ENCODE results near the gene CD9.
"Not testable (repeated sequence)": the region's sequence is repeated elsewhere in the genome, so short reads cannot be mapped to it uniquely, and the experiment has no call there.

The CD9 gene

DNA sequence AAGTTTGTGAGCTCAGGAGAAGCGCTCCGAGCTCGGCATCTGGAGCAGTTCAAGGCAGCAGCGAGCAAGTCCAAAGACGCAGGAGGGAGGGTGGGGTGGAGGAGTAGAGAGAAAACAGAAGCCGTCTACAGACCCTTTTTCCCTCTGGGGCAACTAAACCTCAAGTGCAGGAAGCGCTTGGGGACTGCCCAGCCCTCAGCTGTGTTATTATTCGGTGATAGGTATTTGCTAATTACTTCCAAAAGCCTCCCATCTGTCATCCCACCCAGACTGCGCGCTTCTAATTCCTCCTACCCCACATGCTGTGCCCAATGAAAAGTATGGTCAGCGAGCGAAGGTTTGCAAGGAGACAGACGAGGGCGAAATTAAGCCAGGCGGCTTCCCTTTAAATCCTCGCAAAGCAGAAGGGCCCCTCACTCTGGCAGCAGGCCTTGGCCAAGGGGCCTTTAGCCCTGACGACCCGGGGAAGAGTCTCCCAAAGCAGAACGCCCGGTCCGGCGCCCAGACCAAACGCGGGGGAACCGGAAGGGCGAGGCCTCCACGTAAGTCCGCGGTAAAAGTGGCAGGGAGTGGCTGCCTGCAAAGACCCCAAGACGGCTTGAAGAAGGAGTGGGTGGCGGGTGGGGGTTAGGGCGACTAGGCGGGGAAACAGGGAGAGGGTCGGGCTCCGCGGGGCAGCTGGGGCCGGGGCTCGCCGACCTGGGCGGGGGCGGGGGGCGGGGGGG is 507 bp upstream of the CD9 start:
- DNase-seq: no peak

DNA sequence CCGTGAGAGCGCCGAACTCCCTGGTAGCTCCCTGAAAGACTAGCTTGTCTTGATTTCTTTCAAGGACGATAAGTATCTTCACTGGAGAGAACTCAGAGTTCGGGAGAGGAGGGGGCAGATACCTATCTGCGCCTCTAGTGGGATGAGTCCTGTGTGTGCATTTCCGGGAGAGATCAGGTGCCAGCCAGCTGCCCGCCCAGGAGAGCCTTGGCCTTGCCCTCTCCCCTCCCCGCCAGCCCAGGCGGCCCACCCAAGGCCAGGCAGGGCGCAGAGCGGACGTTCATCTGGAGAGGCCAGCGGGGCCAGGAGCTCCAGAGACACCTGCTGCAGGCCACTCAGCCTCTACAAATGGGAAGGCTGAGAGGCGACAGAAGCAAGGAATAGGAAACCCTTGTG is 1.0 kb downstream of the CD9 start:
- no peak for DNase-seq

GRCh38 chr12:6201826-6202225 is 1.6 kb downstream of the CD9 start:
- DNase-seq: no peak

- no peak for DNase-seq
Observed at GRCh38 chr12:6202304-6202703, 2.1 kb downstream of the CD9 start.

DNA sequence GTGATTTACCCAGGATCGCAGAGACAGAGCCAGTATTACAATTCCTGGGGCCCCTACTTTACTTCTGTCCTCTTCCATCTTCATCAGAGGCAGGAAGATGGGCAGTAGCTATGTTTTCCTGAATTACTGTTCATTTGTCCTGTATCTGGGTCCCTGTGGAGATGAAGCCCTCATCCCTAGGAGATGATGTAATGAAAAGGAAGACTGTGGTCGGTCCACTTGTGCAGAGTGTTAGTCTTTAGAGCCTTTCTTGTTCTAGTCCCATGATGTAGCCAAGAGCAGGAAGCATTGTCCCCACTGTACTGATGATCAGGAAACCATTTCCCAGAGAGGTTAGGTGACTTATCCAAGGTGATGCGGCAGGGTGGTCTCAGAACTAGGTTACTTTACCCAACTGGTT is 2.6 kb downstream of the CD9 start:
- no peak for DNase-seq

GRCh38 chr12:6203601-6204000 is 3.4 kb downstream of the CD9 start:
- DNase-seq: no peak

GRCh38 chr12:6204533-6205143 is 4.4 kb downstream of the CD9 start:
- no peak for DNase-seq

- DNase-seq: no peak
Observed at GRCh38 chr12:6205144-6205539, 4.9 kb downstream of the CD9 start.

- DNase-seq: no peak
Observed at GRCh38 chr12:6205761-6206160, 5.6 kb downstream of the CD9 start.

DNA sequence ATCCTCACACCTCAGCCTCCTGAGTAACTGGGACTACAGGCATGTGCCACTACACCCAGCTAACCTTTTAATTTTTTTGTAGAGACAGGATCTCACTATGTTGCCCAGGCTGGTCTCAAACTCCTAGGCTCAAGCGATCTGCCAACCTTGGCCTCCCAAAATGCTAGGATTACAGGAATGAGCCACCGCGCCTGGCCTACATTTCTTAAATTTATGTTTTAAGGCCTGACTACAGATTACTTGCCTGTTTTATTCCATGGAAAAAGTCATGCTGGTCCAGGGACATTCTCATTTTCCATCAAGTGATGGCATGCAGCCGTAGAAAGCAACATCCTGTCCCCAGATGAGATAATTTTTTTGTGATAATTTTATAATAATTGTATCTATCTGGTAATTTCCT is 6.1 kb downstream of the CD9 start:
- DNase-seq: no peak

DNA sequence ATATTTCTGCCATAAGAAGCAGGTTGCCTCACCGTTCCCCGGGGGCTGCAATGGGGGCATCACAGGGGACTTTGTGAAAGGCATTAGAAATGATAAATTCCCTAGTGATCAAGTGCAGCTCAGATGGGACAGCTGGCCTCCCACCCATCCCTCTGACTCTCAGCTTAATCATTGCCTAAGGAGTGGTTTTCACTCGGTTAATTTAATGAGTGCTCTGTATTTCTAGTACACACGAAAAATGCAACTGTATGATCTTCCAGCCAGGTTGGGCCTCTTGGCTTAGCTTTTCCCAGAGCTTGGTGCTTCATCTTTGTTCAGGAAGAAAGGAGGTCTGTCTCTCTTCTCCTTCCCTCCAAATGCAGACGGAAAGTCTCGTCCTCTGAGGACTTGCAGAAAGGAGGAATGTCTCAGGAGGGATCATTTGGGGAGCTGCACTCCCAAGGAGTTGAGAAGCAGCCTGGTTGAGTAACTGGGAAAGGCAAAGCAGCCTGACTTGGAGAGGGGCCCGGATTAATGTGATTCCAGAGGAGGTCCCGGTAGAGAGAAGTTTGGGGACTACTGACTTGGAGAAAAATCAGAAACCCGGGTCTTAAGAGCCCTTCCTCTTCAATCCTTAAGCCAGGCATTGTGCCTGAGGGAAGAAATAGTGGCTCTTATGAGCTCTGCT is 7.2 kb downstream of the CD9 start:
- DNase-seq: no peak

DNA sequence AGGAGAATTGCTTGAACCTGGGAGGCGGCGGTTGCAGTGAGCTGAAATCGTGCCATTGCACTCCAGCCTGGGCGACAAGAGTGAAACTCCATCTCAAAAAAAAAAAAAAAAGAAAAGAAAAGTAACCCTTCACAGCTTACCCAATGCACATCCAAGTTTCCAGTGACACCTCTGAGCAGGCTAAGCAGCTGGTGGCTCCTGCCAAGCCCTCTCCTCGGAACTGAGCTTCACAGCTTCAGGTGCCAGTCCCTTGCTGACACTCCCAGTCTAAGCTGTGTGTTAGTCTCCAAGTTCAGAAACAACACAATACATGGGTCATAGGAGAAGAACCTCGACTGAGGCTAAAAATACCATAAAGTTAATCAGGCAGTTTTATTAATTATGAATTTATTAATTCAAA is 7.9 kb downstream of the CD9 start:
- no peak for DNase-seq

- not testable (repeated sequence) for DNase-seq
Observed at GRCh38 chr12:6209428-6209827, 9.2 kb downstream of the CD9 start.

DNA sequence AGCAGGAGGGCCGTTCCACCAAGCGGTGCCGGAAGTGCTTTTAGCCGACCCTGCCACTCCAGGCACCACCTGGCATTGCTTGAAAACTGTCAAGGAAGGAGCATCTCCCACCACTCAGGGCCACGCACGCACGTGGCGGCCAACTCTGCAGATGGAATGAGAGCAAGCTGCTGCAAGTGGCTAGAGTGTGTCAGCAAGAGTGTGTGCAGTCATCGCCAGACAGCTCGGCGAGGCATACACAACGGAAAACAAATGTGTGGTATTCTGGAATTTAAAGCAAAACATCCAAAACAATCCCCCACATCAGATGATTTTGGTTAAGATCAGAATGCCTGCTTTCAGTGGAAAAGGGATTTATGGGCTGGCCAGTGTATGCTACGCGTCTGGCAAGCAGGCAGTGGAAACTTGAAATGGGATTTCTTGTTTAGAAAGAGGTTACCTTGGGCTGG is 11.2 kb downstream of the CD9 start:
- no peak for DNase-seq

DNA sequence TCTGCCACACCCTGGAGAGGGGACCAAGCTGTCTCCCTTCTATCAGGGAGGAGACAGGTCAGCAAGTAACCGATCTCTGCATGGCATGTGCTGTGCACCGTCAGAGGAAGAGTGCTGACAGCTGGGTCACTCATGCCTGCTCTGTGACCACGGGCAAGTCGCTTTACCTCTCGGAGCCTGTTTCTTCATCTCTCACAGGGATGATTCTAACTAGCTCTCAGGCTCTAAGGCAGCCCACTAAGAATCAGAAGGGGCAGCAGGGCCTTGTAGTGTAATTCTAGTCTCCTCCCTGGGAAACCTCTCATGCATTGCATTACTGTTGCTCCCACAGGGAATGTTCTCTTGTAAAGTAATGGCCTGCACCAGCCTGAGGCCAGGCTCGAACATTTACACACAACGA is 11.9 kb downstream of the CD9 start:
- DNase-seq: no peak

GRCh38 chr12:6213969-6214368 is 13.8 kb downstream of the CD9 start:
- DNase-seq: no peak

GRCh38 chr12:6214633-6215032 is 14.4 kb downstream of the CD9 start:
- no peak for DNase-seq

GRCh38 chr12:6215120-6215807 is 15.1 kb downstream of the CD9 start:
- no peak for DNase-seq

DNA sequence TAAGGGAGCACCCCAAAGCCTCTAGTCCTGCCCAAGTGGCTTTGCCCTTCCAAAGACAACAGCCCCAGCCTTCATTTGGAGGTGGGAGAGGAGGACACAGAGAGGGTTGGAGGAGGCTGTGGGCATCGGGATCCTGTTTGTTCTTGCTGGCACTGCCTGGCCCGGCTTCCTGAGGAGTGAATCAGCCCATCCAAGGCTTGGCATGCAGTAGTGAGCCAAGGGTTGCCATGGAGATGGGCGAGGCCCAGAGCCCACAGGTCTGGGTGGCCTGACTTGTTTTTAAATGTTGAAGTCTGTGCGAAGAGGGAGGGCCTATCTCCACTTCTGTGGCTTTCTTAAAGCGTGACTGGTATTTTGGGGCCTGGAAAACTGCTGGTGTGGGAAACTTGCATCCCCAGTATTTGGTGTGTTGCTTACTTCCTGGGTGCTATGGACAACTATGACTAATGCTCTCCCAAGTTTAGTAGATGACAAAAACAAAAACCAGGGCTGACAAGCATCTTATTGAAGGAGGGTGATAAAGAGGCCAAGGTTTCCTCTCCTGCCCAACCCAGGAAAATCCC is 15.8 kb downstream of the CD9 start:
- DNase-seq: no peak

- DNase-seq: no peak
Observed at GRCh38 chr12:6216581-6216980, 16.4 kb downstream of the CD9 start.

DNA sequence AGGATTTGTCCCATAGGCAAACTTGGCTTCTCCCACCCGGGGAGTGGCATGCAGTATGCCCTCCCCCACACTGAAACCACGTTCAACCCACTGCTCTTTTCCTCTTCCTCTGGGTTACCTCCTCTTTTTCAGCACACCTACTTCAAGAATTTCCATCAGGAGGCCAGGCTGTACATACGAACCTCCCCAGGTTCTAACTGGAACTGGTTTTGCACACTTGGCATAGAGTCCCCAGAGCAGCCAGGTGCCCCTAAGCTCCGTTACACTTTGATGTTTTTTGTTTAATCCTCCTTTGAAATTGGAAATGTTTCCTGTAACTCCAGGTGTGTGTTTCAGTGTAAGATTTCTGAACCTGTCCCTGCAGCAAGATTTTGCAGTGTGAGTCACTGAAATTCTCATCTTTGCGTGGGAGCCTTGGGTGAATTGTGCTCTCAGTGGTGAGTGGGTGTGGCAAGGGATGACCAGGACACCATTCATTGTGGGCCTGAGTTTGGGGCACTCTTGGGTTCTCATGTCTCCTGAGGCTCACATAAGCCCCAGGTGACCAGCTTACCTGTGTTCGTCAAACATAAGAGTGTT is 18.2 kb downstream of the CD9 start:
- no peak for DNase-seq

- no peak for DNase-seq
Observed at GRCh38 chr12:6219980-6220379, 19.8 kb downstream of the CD9 start.

DNA sequence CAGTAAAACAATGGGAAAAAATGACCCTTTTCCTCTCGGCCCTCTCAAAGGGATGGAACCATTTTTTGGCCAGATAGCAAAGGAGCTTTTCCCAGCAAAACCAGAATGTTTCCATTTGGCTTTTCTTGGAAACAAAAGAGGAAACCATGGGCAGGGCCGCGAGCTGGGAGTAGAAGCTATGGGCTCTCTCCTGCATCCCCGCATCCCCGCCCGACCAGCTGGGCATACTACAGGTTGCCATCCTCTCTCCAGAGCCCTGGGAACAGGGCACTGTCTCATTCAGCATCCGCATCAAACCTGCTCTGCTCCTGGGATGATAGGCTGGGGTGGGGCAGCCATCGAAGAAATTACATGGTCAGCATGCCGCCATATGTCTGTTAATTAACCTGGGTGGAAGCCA is 20.9 kb downstream of the CD9 start:
- no peak for DNase-seq
